ENCODE results near the gene LZTFL1. TPM values are rescaled to one million over a fixed set of nuclear protein-coding genes. Genes with fewer than 3 reads are reported as not detected.

The LZTFL1 gene
- total RNA-seq, 1 experiment from 2014 or later, result 21.0 TPM

- Histone ChIP-seq H3K9me2 (ENCODE audit: insufficient read depth) (no peaks in the 10 kb centered on the region), H3K27me3 (ENCODE audit: insufficient read depth, low read length) (no peaks in the 10 kb centered on the region), H3K9ac (ENCODE audit: low read length) (no peak overlapping the region), H3K4me3 (replicated peaks in 1 of 2; ENCODE audit: low read depth in 1 of 2, low read length in 2 of 2) (no peak overlapping the region), H2AFZ (ENCODE audit: low read depth, low read length, poor library complexity, severe bottlenecking) (no peak overlapping the region), H4K20me1 (ENCODE audit: insufficient read depth) (no peaks in the 10 kb centered on the region), H3K4me2 (ENCODE audit: low read length) (no peak overlapping the region), H3K36me3 (ENCODE audit: control insufficient read depth in 1 of 2, insufficient read depth in 2 of 2, low read length in 2 of 2) (no peaks in the 10 kb centered on the region), H3K9me3 (ENCODE audit: control insufficient read depth in 1 of 2, insufficient read depth in 1 of 2, low read depth in 1 of 2, low read length in 2 of 2) (no peaks in the 10 kb centered on the region), H3K79me2 (ENCODE audit: insufficient read depth, low read length) (no peaks in the 10 kb centered on the region), H3K4me1 (ENCODE audit: control insufficient read depth in 1 of 2, insufficient read depth in 2 of 2, low read length in 2 of 2) (peaks cover 5 to 6% of the 10 kb centered on the region in 2 experiments; a peak in 3 of 4 replicates), H3K27ac (ENCODE audit: low read depth, low read length) (no peak overlapping the region)
- BruUV-seq (replicated peaks), result no TSS peak
- ChIA-PET CTCF (no interaction called here), RAD21 (ENCODE audit: low non-redundant PET in 1 of 2, low total read pairs in 2 of 2, uncharacterized antibody in 2 of 2, unreplicated experiment in 2 of 2) (no interaction called here), POLR2A (no interaction called here)
- ATAC-seq (no peak), DNase-seq (ENCODE audit: low read depth, low spot score) (no peak)
- TF ChIP-seq EZH2 (IDR thresholded peaks at IDR 0.05) (no peak), ZBTB33 (IDR thresholded peaks at IDR 0.05; ENCODE audit: extremely low read depth, insufficient replicate concordance, low read length) (no peak), RAD21 (IDR thresholded peaks at IDR 0.05; ENCODE audit: low read depth) (no peak), ZFX (IDR thresholded peaks at IDR 0.05) (no peak), EZH2phosphoT487 (IDR thresholded peaks at IDR 0.05; ENCODE audit: borderline replicate concordance) (no peak), FOSL1 (IDR thresholded peaks at IDR 0.05; ENCODE audit: low read depth) (no peak), SIN3A (IDR thresholded peaks at IDR 0.05; ENCODE audit: low read depth) (no peak), EGR1 (IDR thresholded peaks at IDR 0.05; ENCODE audit: low read depth) (no peak), ATF3 (IDR thresholded peaks at IDR 0.05) (no peak), CEBPB (IDR thresholded peaks at IDR 0.05; ENCODE audit: low read depth) (no peak), MAX (IDR thresholded peaks at IDR 0.05) (no peak), POLR2A (IDR thresholded peaks at IDR 0.05; ENCODE audit: borderline replicate concordance, extremely low read depth, insufficient read depth, insufficient read length) (no peak), ZNF274 (IDR thresholded peaks at IDR 0.05; ENCODE audit: low read depth, low read length) (no peak), CTCF (IDR thresholded peaks at IDR 0.05 in 2 of 3, conservative IDR thresholded peaks at IDR 0.05 in 1 of 3; ENCODE audit: borderline replicate concordance in 1 of 3, insufficient read depth in 1 of 3, low read depth in 2 of 3, low read length in 2 of 3) (no peak), REST (IDR thresholded peaks at IDR 0.05; ENCODE audit: low read depth) (no peak), SP1 (IDR thresholded peaks at IDR 0.05; ENCODE audit: low read depth) (no peak), CBX3 (IDR thresholded peaks at IDR 0.05; ENCODE audit: low read depth) (no peak), POLR2AphosphoS5 (IDR thresholded peaks at IDR 0.05; ENCODE audit: low read depth, low read length) (no peak), ELF1 (IDR thresholded peaks at IDR 0.05; ENCODE audit: borderline replicate concordance, low read depth) (no peak), TCF7L2 (IDR thresholded peaks at IDR 0.05; ENCODE audit: borderline replicate concordance, extremely low read depth, insufficient read depth, insufficient read length) (no peak)
- intact Hi-C loops (cut with micrococcal nuclease), result no loop called here
These were observed 47.4 kb upstream of the LZTFL1 start for GRCh38 chr3:45889337-45889736.
